HG03469 (cell line): Measurements from ENCODE around the gene ZFYVE21.

Experiments
- ATAC-seq: cut with Tn5 transposase; IDR thresholded peaks from one replicate; pipeline ENCODE4 v1.9.1; 2021; ENCODE audit warnings: mild to moderate bottlenecking, moderate library complexity, moderate number of reproducible peaks; ENCODE audit not compliant: unreplicated experiment

The ZFYVE21 gene

GRCh38 chr14:103735439-103735814, 19.8 kb downstream of the ZFYVE21 start:
- no peak for ATAC-seq

GRCh38 chr14:103735815-103736545, 20.4 kb downstream of the ZFYVE21 start:
- ATAC-seq, result no peak

GRCh38 chr14:103736546-103737431, 21.2 kb downstream of the ZFYVE21 start:
- no peak for ATAC-seq

GRCh38 chr14:103737432-103738045, 21.9 kb downstream of the ZFYVE21 start:
- no peak for ATAC-seq

GRCh38 chr14:103738166-103738565, 22.6 kb downstream of the ZFYVE21 start:
- ATAC-seq, result no peak

- ATAC-seq, result no peak
Observed at GRCh38 chr14:103738701-103739451, 23.3 kb downstream of the ZFYVE21 start.

GRCh38 chr14:103739466-103739792, 23.8 kb downstream of the ZFYVE21 start:
- no peak for ATAC-seq

- ATAC-seq, result no peak
Observed at GRCh38 chr14:103739793-103740501, 24.3 kb downstream of the ZFYVE21 start.

GRCh38 chr14:103740991-103741689, 25.5 kb downstream of the ZFYVE21 start:
- no peak for ATAC-seq

GRCh38 chr14:103741876-103742275, 26.3 kb downstream of the ZFYVE21 start:
- no peak for ATAC-seq

GRCh38 chr14:103742499-103743255, 27.1 kb downstream of the ZFYVE21 start:
- no peak for ATAC-seq

GRCh38 chr14:103743691-103744090, 28.1 kb downstream of the ZFYVE21 start:
- no peak for ATAC-seq

- no peak for ATAC-seq
Observed at GRCh38 chr14:103744621-103745395, 29.2 kb downstream of the ZFYVE21 start.

- no peak for ATAC-seq
Observed at GRCh38 chr14:103745424-103745823, 29.8 kb downstream of the ZFYVE21 start.

GRCh38 chr14:103746701-103747100, 31.1 kb downstream of the ZFYVE21 start:
- ATAC-seq, result no peak

GRCh38 chr14:103748534-103748857, 32.9 kb downstream of the ZFYVE21 start:
- ATAC-seq, result no peak

GRCh38 chr14:103749452-103749851, 33.8 kb downstream of the ZFYVE21 start:
- ATAC-seq, result no peak

GRCh38 chr14:103749860-103750259, 34.2 kb downstream of the ZFYVE21 start:
- ATAC-seq, result no peak
